Glutamatergic neuron (in vitro differentiated cells): ENCODE data around the gene PLXNA2. TPM values are rescaled to one million over a fixed set of nuclear protein-coding genes. Genes with fewer than 3 reads are reported as not detected.

Experiments used
- DNase-seq: peaks from one replicate; pipeline ENCODE4 v3.0.0; 2022
- H3K27ac Mint-ChIP-seq: one replicate; pipeline ENCODE4 v1.8.0; 2020; ENCODE audit warnings: mild to moderate bottlenecking, mixed read lengths, inconsistent platforms; ENCODE audit not compliant: unreplicated experiment
- H3K27me3 Mint-ChIP-seq: one replicate; pipeline ENCODE4 v1.8.0; 2020; ENCODE audit warnings: mild to moderate bottlenecking, moderate library complexity, mixed read lengths, inconsistent platforms; ENCODE audit not compliant: unreplicated experiment
- H3K36me3 Mint-ChIP-seq: one replicate; pipeline ENCODE4 v1.8.0; 2020; ENCODE audit warnings: mild to moderate bottlenecking, mixed read lengths, inconsistent platforms; ENCODE audit not compliant: unreplicated experiment
- H3K4me1 Mint-ChIP-seq: one replicate; pipeline ENCODE4 v1.8.0; 2020; ENCODE audit warnings: mild to moderate bottlenecking, low read depth, mixed read lengths, inconsistent platforms; ENCODE audit not compliant: unreplicated experiment
- H3K4me3 Mint-ChIP-seq: one replicate; pipeline ENCODE4 v1.8.0; 2020; ENCODE audit warnings: mild to moderate bottlenecking, mixed read lengths, inconsistent platforms; ENCODE audit not compliant: unreplicated experiment
- H3K9me3 Mint-ChIP-seq: one replicate; pipeline ENCODE4 v1.8.0; 2020; ENCODE audit warnings: mild to moderate bottlenecking, moderate library complexity, mixed read lengths, inconsistent platforms; ENCODE audit not compliant: unreplicated experiment
- CTCF ChIP-seq: fragments of 200-600 bp; sonication (generic); IDR thresholded peaks from one replicate; pipeline ENCODE4 v1.5.0; 2021; ENCODE audit not compliant: partially characterized antibody, unreplicated experiment
- total RNA-seq: library from RNA; stranded (reverse); fragmentation: NEBNext Ultra II Directional; extraction: Animal tissue kit (Norgen Biotek cat#: 25700); gene quantifications from one replicate; pipeline ENCODE4 v1.2.1, GENCODE V29; 2021; ENCODE audit not compliant: unreplicated experiment

PLXNA2 gene
- total RNA-seq, 1 donor from 2014 or later = 66.0 TPM

GRCh38 chr1:208148380-208148779, 95.8 kb downstream of the PLXNA2 start:
- H3K27me3 Mint-ChIP-seq = peaks cover 1% of the 10 kb centered on the region
- no peak for TF ChIP-seq CTCF
- H3K4me3 Mint-ChIP-seq = no peak overlapping the region
- H3K27ac Mint-ChIP-seq = no peak overlapping the region
- H3K36me3 Mint-ChIP-seq = no peaks in the 10 kb centered on the region
- no peak for DNase-seq
- H3K4me1 Mint-ChIP-seq = peaks cover 14% of the 10 kb centered on the region
- peaks cover 2% of the 10 kb centered on the region for H3K9me3 Mint-ChIP-seq

GRCh38 chr1:208146650-208147049, 97.5 kb downstream of the PLXNA2 start:
- Mint-ChIP-seq H3K9me3 (peaks cover 2% of the 10 kb centered on the region), H3K4me3 (no peak overlapping the region), H3K27me3 (peaks cover 1% of the 10 kb centered on the region), H3K36me3 (no peaks in the 10 kb centered on the region), H3K27ac (no peak overlapping the region), H3K4me1 (peaks cover 14% of the 10 kb centered on the region)
- no peak for DNase-seq
- no peak for TF ChIP-seq CTCF

GRCh38 chr1:208145167-208145566, 99.0 kb downstream of the PLXNA2 start:
- Mint-ChIP-seq H3K36me3 (no peaks in the 10 kb centered on the region), H3K27me3 (peaks cover 1% of the 10 kb centered on the region), H3K27ac (no peak overlapping the region), H3K9me3 (peaks cover 2% of the 10 kb centered on the region), H3K4me1 (peaks cover 11% of the 10 kb centered on the region), H3K4me3 (no peak overlapping the region)
- no peak for DNase-seq
- no peak for TF ChIP-seq CTCF

GRCh38 chr1:208142590-208143382, 101.4 kb downstream of the PLXNA2 start:
- H3K9me3 Mint-ChIP-seq = peaks cover 2% of the 10 kb centered on the region
- no peaks in the 10 kb centered on the region for H3K36me3 Mint-ChIP-seq
- H3K27ac Mint-ChIP-seq = no peak overlapping the region
- peaks cover 11% of the 10 kb centered on the region for H3K4me1 Mint-ChIP-seq
- DNase-seq = no peak
- no peak overlapping the region for H3K4me3 Mint-ChIP-seq
- H3K27me3 Mint-ChIP-seq = peaks cover 3% of the 10 kb centered on the region
- no peak for TF ChIP-seq CTCF

- H3K4me1 Mint-ChIP-seq = peaks cover 11% of the 10 kb centered on the region
- H3K27ac Mint-ChIP-seq = no peak overlapping the region
- DNase-seq = no peak
- no peak for TF ChIP-seq CTCF
- no peak overlapping the region for H3K4me3 Mint-ChIP-seq
- no peaks in the 10 kb centered on the region for H3K36me3 Mint-ChIP-seq
- H3K9me3 Mint-ChIP-seq = peaks cover 2% of the 10 kb centered on the region
- peaks cover 3% of the 10 kb centered on the region for H3K27me3 Mint-ChIP-seq
These were observed 102.5 kb downstream of the PLXNA2 start for GRCh38 chr1:208141610-208142192.
